ENCODE results near the gene VAMP8.

DNA sequence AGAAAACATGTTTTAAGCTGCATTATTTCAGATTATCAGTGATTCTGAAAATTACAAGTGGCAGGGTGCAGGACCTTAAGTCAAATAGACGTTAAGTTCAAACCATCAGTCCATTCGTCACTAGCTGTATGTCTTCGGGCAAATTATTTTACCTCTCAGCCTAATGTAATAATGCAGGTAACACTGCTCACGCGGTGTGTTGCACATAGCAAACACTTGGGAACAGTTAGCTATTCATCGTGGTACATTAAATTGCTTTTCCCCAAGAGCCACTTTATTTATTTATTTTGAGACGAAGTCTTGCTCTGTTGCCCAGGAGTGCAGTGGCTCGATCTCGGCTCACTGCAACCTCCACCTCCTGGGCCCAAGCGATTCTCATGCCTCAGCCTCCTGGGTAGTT is 28.3 kb upstream of the VAMP8 start:
- TF ChIP-seq, protein P1, sequence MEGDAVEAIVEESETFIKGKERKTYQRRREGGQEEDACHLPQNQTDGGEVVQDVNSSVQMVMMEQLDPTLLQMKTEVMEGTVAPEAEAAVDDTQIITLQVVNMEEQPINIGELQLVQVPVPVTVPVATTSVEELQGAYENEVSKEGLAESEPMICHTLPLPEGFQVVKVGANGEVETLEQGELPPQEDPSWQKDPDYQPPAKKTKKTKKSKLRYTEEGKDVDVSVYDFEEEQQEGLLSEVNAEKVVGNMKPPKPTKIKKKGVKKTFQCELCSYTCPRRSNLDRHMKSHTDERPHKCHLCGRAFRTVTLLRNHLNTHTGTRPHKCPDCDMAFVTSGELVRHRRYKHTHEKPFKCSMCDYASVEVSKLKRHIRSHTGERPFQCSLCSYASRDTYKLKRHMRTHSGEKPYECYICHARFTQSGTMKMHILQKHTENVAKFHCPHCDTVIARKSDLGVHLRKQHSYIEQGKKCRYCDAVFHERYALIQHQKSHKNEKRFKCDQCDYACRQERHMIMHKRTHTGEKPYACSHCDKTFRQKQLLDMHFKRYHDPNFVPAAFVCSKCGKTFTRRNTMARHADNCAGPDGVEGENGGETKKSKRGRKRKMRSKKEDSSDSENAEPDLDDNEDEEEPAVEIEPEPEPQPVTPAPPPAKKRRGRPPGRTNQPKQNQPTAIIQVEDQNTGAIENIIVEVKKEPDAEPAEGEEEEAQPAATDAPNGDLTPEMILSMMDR (IDR thresholded peaks at IDR 0.05) = no peak
- TF ChIP-seq ZFX (IDR thresholded peaks at IDR 0.05; ENCODE audit: borderline replicate concordance) = no peak

Measured in 22Rv1 (cell line).